SK-N-SH treated with all-trans-retinoic acid at 6 μM for 48 hours (cell line): ENCODE results near the gene DPP10.

Experiments used
- ATAC-seq: fragments of 200-7000 bp; cut with Tn5 transposase; 3 replicates; pipeline ENCODE4 v1.9.1; 2020; ENCODE audit warnings: mild to moderate bottlenecking, moderate library complexity
- ARNTL ChIP-seq: fragments of 450-650 bp; formaldehyde crosslinking; IDR thresholded peaks from 2 replicates; pipeline ENCODE4 v1.5.0; 2020; ENCODE audit warnings: low read depth, mild to moderate bottlenecking, moderate library complexity, borderline replicate concordance
- BACH2 ChIP-seq: fragments of 250-450 bp; sonication (Bioruptor Pico); IDR thresholded peaks from 2 replicates; pipeline ENCODE4 v1.9.0; 2021; ENCODE audit warnings: mild to moderate bottlenecking, borderline replicate concordance
- CREB5 ChIP-seq: fragments of 250-450 bp; sonication (Bioruptor Pico); IDR thresholded peaks from 2 replicates; pipeline ENCODE4 v1.5.1; 2020; ENCODE audit warnings: low read depth, mild to moderate bottlenecking, moderate library complexity
- CSDC2 ChIP-seq: fragments of 250-450 bp; sonication (Bioruptor Pico); IDR thresholded peaks from 2 replicates; pipeline ENCODE4 v1.5.0; 2020; ENCODE audit warnings: mild to moderate bottlenecking, moderate library complexity
- ESRRG ChIP-seq: fragments of 250-450 bp; sonication (Bioruptor Pico); IDR thresholded peaks from 2 replicates; pipeline ENCODE4 v1.6.1; 2021; ENCODE audit warnings: mild to moderate bottlenecking
- GLIS3 ChIP-seq: fragments of 250-450 bp; sonication (Bioruptor Pico); IDR thresholded peaks from 2 replicates; pipeline ENCODE4 v1.5.0; 2020; ENCODE audit warnings: mild to moderate bottlenecking, moderate library complexity
- ISL1 ChIP-seq: fragments of 250-450 bp; sonication (Bioruptor Pico); IDR thresholded peaks from 2 replicates; pipeline ENCODE4 v2.1.2; 2022; ENCODE audit warnings: mild to moderate bottlenecking, moderate library complexity
- OSR1 ChIP-seq: fragments of 250-450 bp; sonication (Bioruptor Pico); IDR thresholded peaks from 2 replicates; pipeline ENCODE4 v1.8.0; 2022; ENCODE audit warnings: moderate library complexity, mild to moderate bottlenecking, inconsistent platforms
- POU6F1 ChIP-seq: fragments of 250-450 bp; sonication (Bioruptor Pico); IDR thresholded peaks from 2 replicates; pipeline ENCODE4 v1.8.0; 2021; ENCODE audit warnings: low read depth, mild to moderate bottlenecking, moderate library complexity, borderline replicate concordance
- PPARA ChIP-seq: fragments of 250-450 bp; sonication (Bioruptor Pico); IDR thresholded peaks from 2 replicates; pipeline ENCODE4 v1.5.0; 2020; ENCODE audit warnings: mild to moderate bottlenecking, borderline replicate concordance
- RARB ChIP-seq: fragments of 250-450 bp; sonication (Bioruptor Pico); IDR thresholded peaks from 2 replicates; pipeline ENCODE4 v1.8.0; 2021; ENCODE audit warnings: mild to moderate bottlenecking, moderate library complexity
- SNAI2 ChIP-seq: fragments of 250-450 bp; sonication (Bioruptor Pico); IDR thresholded peaks from 2 replicates; pipeline ENCODE4 v1.5.0; 2020; ENCODE audit warnings: mild to moderate bottlenecking, moderate library complexity
- TCF4 ChIP-seq: fragments of 250-450 bp; sonication (Bioruptor Pico); IDR thresholded peaks from 2 replicates; pipeline ENCODE4 v1.8.0; 2021; ENCODE audit warnings: mild to moderate bottlenecking, moderate library complexity, borderline replicate concordance
- TOX ChIP-seq: fragments of 250-450 bp; sonication (Bioruptor Pico); IDR thresholded peaks from 2 replicates; pipeline ENCODE4 v1.8.0; 2021; ENCODE audit warnings: mild to moderate bottlenecking, moderate library complexity, borderline replicate concordance
- TSHZ2 ChIP-seq: fragments of 250-450 bp; sonication (Bioruptor Pico); IDR thresholded peaks from 2 replicates; pipeline ENCODE4 v1.5.0; 2020; ENCODE audit warnings: mild to moderate bottlenecking, moderate library complexity
- ZNF70 ChIP-seq: fragments of 450-650 bp; formaldehyde crosslinking; IDR thresholded peaks from 2 replicates; pipeline ENCODE4 v1.5.0; 2020; ENCODE audit warnings: mild to moderate bottlenecking, moderate library complexity
- TF ChIP-seq, protein P1 (sequence below): fragments of 250-450 bp; sonication (Bioruptor Pico); IDR thresholded peaks from 2 replicates; pipeline ENCODE4 v1.5.1; 2021; ENCODE audit warnings: mild to moderate bottlenecking, moderate library complexity

DPP10 gene

DNA sequence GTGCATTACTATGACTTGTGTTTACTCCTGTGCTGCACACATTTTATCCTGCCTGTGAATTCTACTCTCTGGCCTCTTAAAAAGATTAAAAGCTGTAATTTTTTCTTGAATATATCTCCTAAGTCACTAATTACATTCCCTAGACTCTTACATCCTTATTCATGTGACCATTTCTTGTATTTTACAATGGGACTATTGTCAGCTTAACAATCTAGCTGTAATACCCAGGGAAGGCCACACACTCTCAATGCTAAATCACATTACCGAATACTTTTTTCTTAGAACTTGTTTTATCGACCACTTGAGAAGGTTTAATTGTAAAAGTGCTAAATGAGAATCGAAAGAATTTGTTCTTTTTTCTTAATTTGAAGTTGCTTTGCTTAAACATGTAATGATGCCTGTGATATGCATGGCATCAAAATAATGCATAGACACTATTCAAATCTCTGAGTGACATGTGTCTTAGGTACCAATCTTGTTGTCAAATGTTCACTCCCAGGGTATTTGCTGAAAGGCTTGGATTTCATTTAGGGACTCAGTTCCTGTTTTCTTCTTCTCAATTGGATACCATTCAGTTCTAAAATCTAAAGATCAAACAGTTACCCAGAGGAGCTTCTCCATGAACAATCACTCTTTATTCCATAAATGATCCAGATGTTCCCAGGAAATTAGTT lies 498.5 kb downstream of the DPP10 start:
- ATAC-seq, result no peak

DNA sequence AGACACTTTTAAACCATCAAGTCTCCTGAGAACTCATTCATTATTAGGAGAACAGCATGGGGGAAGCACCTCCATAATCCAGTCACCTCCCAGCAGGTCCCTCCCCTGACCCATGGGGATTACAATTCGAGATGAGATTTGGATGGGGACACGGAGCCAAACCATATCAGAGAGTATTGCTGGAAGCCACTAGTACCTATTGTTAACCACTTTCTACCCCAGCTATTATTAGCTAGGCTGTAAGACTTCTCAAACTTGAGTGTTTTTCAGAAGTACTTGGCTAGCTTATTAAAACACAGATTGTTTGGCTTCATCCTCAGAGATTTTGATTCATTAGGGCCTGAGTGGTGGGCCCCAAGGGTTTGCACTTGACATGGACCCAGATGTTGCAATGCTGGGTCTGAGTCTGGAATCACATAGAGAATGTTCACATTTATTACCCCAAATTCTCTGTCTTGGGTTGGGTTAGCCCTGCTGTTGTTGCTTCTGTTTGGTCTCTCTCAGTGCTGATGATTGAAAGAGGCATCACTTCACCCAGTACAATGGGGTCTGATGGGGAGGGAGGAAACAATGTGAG lies 506.9 kb downstream of the DPP10 start:
- ATAC-seq, result no peak
- TF ChIP-seq PPARA (CRISPR knock-in tag), result no peak
- TF ChIP-seq SNAI2 (CRISPR knock-in tag), result no peak
- TF ChIP-seq ARNTL, result no peak
- no peak for TF ChIP-seq CREB5 (CRISPR knock-in tag)
- no peak for TF ChIP-seq TOX (CRISPR knock-in tag)
- TF ChIP-seq RARB, result no peak
- TF ChIP-seq CSDC2, result no peak
- no peak for TF ChIP-seq BACH2 (CRISPR knock-in tag)

More for the DNA sequence above, 498.5 kb downstream of the DPP10 start:
- TF ChIP-seq TSHZ2 (CRISPR knock-in tag), result no peak
- TF ChIP-seq ARNTL, result no peak
- no peak for TF ChIP-seq ZNF70 (CRISPR knock-in tag)
- TF ChIP-seq RARB, result no peak
- TF ChIP-seq GLIS3 (CRISPR knock-in tag), result no peak
- no peak for TF ChIP-seq POU6F1 (CRISPR knock-in tag)
- no peak for TF ChIP-seq TCF4
- TF ChIP-seq OSR1 (CRISPR knock-in tag), result no peak

DNA sequence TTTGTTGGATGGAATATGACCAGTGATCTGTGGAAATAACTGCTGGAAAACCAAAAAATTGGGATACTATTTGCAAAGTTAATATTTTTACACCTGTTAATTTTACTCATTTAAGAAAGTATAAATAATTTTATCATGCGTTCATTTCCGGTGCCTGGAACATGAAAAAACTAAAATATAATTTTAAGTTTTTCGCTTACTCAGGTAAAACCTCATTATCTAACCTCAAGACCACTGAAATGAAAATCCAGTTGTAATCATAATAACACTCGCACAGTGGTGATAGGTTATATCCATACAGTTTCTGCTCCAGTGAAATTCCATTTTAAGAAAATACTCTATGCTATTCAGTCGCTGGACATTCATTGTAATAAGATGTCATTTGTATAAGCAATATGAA lies 517.9 kb downstream of the DPP10 start:
- TF ChIP-seq, protein P1, sequence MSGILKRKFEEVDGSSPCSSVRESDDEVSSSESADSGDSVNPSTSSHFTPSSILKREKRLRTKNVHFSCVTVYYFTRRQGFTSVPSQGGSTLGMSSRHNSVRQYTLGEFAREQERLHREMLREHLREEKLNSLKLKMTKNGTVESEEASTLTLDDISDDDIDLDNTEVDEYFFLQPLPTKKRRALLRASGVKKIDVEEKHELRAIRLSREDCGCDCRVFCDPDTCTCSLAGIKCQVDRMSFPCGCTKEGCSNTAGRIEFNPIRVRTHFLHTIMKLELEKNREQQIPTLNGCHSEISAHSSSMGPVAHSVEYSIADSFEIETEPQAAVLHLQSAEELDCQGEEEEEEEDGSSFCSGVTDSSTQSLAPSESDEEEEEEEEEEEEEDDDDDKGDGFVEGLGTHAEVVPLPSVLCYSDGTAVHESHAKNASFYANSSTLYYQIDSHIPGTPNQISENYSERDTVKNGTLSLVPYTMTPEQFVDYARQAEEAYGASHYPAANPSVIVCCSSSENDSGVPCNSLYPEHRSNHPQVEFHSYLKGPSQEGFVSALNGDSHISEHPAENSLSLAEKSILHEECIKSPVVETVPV, result no peak
- no peak for TF ChIP-seq CSDC2
- no peak for TF ChIP-seq OSR1 (CRISPR knock-in tag)
- TF ChIP-seq ISL1 (CRISPR knock-in tag), result no peak
- no peak for TF ChIP-seq BACH2 (CRISPR knock-in tag)
- TF ChIP-seq TSHZ2 (CRISPR knock-in tag), result no peak
- no peak for TF ChIP-seq ESRRG
- no peak for TF ChIP-seq PPARA (CRISPR knock-in tag)
- ATAC-seq, result no peak

- ATAC-seq, result no peak
- TF ChIP-seq BACH2 (CRISPR knock-in tag), result no peak
- no peak for TF ChIP-seq ISL1 (CRISPR knock-in tag)
Measured at GRCh38 chr2:114962532-114962931, 520.1 kb downstream of the DPP10 start.
